Osteoblast (primary cell): Measurements from ENCODE around the gene ZC3H4. TPM values are rescaled to one million over a fixed set of nuclear protein-coding genes. Genes with fewer than 3 reads are reported as not detected.

Experiments
- DNase-seq: peaks from one replicate; pipeline ENCODE4 v3.0.0; 2011; ENCODE audit warnings: low spot score, mixed read lengths; ENCODE audit not compliant: insufficient read length; ENCODE audit errors: missing footprints
- H2AFZ ChIP-seq: 2 replicates; pipeline ENCODE4 v1.6.0; 2011; ENCODE audit warnings: mild to moderate bottlenecking, low read length
- H3K27ac ChIP-seq: 2 replicates; pipeline ENCODE4 v1.5.1; 2011; ENCODE audit warnings: mild to moderate bottlenecking, low read depth, low read length, moderate library complexity
- H3K27me3 ChIP-seq: 2 replicates; pipeline ENCODE4 v1.6.0; 2012; ENCODE audit warnings: mild to moderate bottlenecking, control low read depth, inconsistent platforms, low read length, moderate library complexity; ENCODE audit not compliant: insufficient read depth
- H3K36me3 ChIP-seq: 2 replicates; pipeline ENCODE4 v1.5.1; 2011; ENCODE audit warnings: mild to moderate bottlenecking, low read length, control low read depth, moderate library complexity; ENCODE audit not compliant: insufficient read depth
- H3K4me1 ChIP-seq: 2 replicates; pipeline ENCODE4 v1.5.1; 2011; ENCODE audit warnings: mild to moderate bottlenecking, low read length, control low read depth, moderate library complexity; ENCODE audit not compliant: insufficient read depth
- H3K4me2 ChIP-seq: 2 replicates; pipeline ENCODE4 v1.6.0; 2011; ENCODE audit warnings: mild to moderate bottlenecking, low read length; ENCODE audit not compliant: insufficient read depth
- H3K4me3 ChIP-seq: fragments of 200-600 bp; sonication (generic); 3 replicates; pipeline ENCODE4 v1.5.1; 2012; ENCODE audit warnings: mild to moderate bottlenecking, low read length, inconsistent platforms; ENCODE audit not compliant: insufficient read depth
- H3K79me2 ChIP-seq: 2 replicates; pipeline ENCODE4 v1.6.0; 2012; ENCODE audit warnings: mild to moderate bottlenecking, low read length, control low read depth, inconsistent platforms; ENCODE audit not compliant: insufficient read depth
- H3K9me3 ChIP-seq: 2 replicates; pipeline ENCODE4 v1.5.1; 2011; ENCODE audit warnings: low read depth, low read length, control low read depth
- H4K20me1 ChIP-seq: 2 replicates; pipeline ENCODE4 v1.6.0; 2012; ENCODE audit warnings: mild to moderate bottlenecking, low read length, control low read depth; ENCODE audit not compliant: insufficient read depth
- CTCF ChIP-seq: IDR thresholded peaks from 2 replicates; pipeline ENCODE4 v1.5.1; 2011; ENCODE audit warnings: mild to moderate bottlenecking, low read depth, low read length, moderate library complexity; ENCODE audit errors: extremely low read depth
- total RNA-seq: library from RNA; depleted of rRNA; stranded (reverse); fragments of >200 nt; gene quantifications from 2 replicates; pipeline ENCODE4 v1.2.3, GENCODE V29; 2012

The ZC3H4 gene
- total RNA-seq, 1 donor, result 14.1 TPM

- Histone ChIP-seq H3K36me3 (peaks cover 14% of the 10 kb centered on the region), H3K4me1 (peaks cover 14% of the 10 kb centered on the region), H3K4me2 (peak overlapping the region; percentile 56), H2AFZ (no peak overlapping the region), H3K4me3 (no peak overlapping the region), H3K27ac (peak overlapping the region; percentile 31), H3K79me2 (peaks cover 87% of the 10 kb centered on the region), H4K20me1 (peaks cover 41% of the 10 kb centered on the region), H3K9me3 (no peaks in the 10 kb centered on the region), H3K27me3 (no peaks in the 10 kb centered on the region)
- DNase-seq, result peak; percentile 59
- TF ChIP-seq CTCF, result no peak
Measured at GRCh38 chr19:47134545-47134944, 21.0 kb upstream of the ZC3H4 start.

GRCh38 chr19:47133021-47133471 is 19.5 kb upstream of the ZC3H4 start:
- Histone ChIP-seq H2AFZ (no peak overlapping the region), H3K9me3 (no peaks in the 10 kb centered on the region), H3K4me3 (no peak overlapping the region), H3K36me3 (peaks cover 14% of the 10 kb centered on the region), H3K4me1 (peaks cover 14% of the 10 kb centered on the region), H3K4me2 (peak overlapping the region; percentile 88), H3K27ac (no peak overlapping the region), H3K27me3 (no peaks in the 10 kb centered on the region), H3K79me2 (peaks cover 72% of the 10 kb centered on the region), H4K20me1 (peaks cover 38% of the 10 kb centered on the region)
- DNase-seq, result peak; percentile 52
- TF ChIP-seq CTCF, result no peak

- no peaks in the 10 kb centered on the region for H3K9me3 ChIP-seq
- H4K20me1 ChIP-seq, result peaks cover 37% of the 10 kb centered on the region
- peak overlapping the region; percentile 88 for H3K4me2 ChIP-seq
- H2AFZ ChIP-seq, result no peak overlapping the region
- H3K4me3 ChIP-seq, result peak overlapping the region; percentile 93
- H3K36me3 ChIP-seq, result peaks cover 14% of the 10 kb centered on the region
- peaks cover 14% of the 10 kb centered on the region for H3K4me1 ChIP-seq
- peak; percentile 5 for DNase-seq
- TF ChIP-seq CTCF, result no peak
- peaks cover 65% of the 10 kb centered on the region for H3K79me2 ChIP-seq
- H3K27me3 ChIP-seq, result no peaks in the 10 kb centered on the region
- H3K27ac ChIP-seq, result peak overlapping the region; percentile 5
Measured at GRCh38 chr19:47132194-47132852, 18.7 kb upstream of the ZC3H4 start.

DNA sequence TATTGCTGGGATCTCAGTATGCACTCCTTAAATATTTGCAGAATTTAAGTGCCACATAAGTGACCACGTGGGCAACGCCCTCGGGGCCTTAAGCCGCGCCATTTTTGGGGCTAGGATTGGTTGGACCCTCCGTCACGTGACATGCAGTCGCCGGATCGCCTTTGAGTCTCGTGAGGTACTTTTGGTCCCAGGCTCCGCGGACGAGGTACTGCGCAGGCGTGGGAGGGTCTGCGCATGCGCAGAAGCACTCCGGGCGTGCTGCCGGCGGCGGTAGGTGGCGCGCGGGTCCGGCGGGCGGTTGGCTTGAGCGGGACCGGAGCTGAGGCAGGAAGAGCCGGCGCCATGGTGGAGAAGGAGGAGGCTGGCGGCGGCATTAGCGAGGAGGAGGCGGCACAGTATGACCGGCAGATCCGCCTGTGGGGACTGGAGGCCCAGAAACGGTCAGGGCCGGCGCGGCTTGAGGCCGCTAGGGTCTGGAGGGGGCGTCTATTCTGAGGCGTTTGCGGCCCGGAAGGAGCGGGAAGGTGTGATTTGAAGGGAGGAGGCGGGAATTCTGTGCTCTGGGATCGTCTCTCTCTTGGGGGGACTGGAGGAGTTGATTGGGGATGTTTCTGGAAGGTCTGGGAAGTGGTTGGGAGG is 17.1 kb upstream of the ZC3H4 start, which contains the start of gene SAE1:
SAE1 (plus strand) TSS at position 247 of the 639 bp plus-strand sequence; CDS start at position 343, 96 bp downstream.
- peaks cover 30% of the 10 kb centered on the region for H4K20me1 ChIP-seq
- DNase-seq, result peak; percentile 99
- peak within 1 kb of the TSS; percentile 91 for H2AFZ ChIP-seq
- H3K79me2 ChIP-seq, result peaks cover 50% of the 10 kb centered on the region
- peak; percentile 44 for TF ChIP-seq CTCF
- peak within 1 kb of the TSS; percentile 93 for H3K4me3 ChIP-seq
- H3K9me3 ChIP-seq, result no peaks in the 10 kb centered on the region
- H3K4me1 ChIP-seq, result peaks cover 14% of the 10 kb centered on the region
- H3K27me3 ChIP-seq, result no peaks in the 10 kb centered on the region
- H3K27ac ChIP-seq, result peak within 1 kb of the TSS; percentile 88
- H3K36me3 ChIP-seq, result peaks cover 14% of the 10 kb centered on the region
- peak within 1 kb of the TSS; percentile 88 for H3K4me2 ChIP-seq
